Measurements from ENCODE around the gene THAP5.
"Not testable (repeated sequence)": the region's sequence is repeated elsewhere in the genome, so short reads cannot be mapped to it uniquely, and the experiment has no call there.

THAP5 gene

GRCh38 chr7:108541478-108541877 is 28.0 kb downstream of the THAP5 start:
- TF ChIP-seq CTCF (IDR thresholded peaks at IDR 0.05), result no peak
- no peak for TF ChIP-seq ZFX (IDR thresholded peaks at IDR 0.05; ENCODE audit: borderline replicate concordance)
- H3K27ac ChIP-seq, result no peak overlapping the region

- not testable (repeated sequence) for H3K27ac ChIP-seq
These were observed 30.8 kb downstream of the THAP5 start for GRCh38 chr7:108538685-108539084.

GRCh38 chr7:108538236-108538635 is 31.3 kb downstream of the THAP5 start:
- not testable (repeated sequence) for H3K27ac ChIP-seq

GRCh38 chr7:108537229-108537628 is 32.3 kb downstream of the THAP5 start:
- H3K27ac ChIP-seq, result no peak overlapping the region
- TF ChIP-seq ZFX (IDR thresholded peaks at IDR 0.05; ENCODE audit: borderline replicate concordance) (no peak), CTCF (IDR thresholded peaks at IDR 0.05) (no peak)

- TF ChIP-seq CTCF (IDR thresholded peaks at IDR 0.05) (no peak), ZFX (IDR thresholded peaks at IDR 0.05; ENCODE audit: borderline replicate concordance) (no peak)
- no peak overlapping the region for H3K27ac ChIP-seq
These were observed 33.8 kb downstream of the THAP5 start for GRCh38 chr7:108535744-108536143.

- H3K27ac ChIP-seq, result no peak overlapping the region
- TF ChIP-seq CTCF (IDR thresholded peaks at IDR 0.05) (no peak), ZFX (IDR thresholded peaks at IDR 0.05; ENCODE audit: borderline replicate concordance) (no peak)
These were observed 34.2 kb downstream of the THAP5 start for GRCh38 chr7:108535257-108535656.

- TF ChIP-seq CTCF (IDR thresholded peaks at IDR 0.05), result no peak
- no peak for TF ChIP-seq ZFX (IDR thresholded peaks at IDR 0.05; ENCODE audit: borderline replicate concordance)
These were observed 35.8 kb downstream of the THAP5 start for GRCh38 chr7:108533712-108534111.

GRCh38 chr7:108529341-108529740 is 40.2 kb downstream of the THAP5 start:
- TF ChIP-seq ZFX (IDR thresholded peaks at IDR 0.05; ENCODE audit: borderline replicate concordance), result no peak
- no peak for TF ChIP-seq CTCF (IDR thresholded peaks at IDR 0.05)
- no peak overlapping the region for H3K27ac ChIP-seq

More at GRCh38 chr7:108533712-108534111, 35.8 kb downstream of the THAP5 start:
- H3K27ac ChIP-seq, result no peak overlapping the region
